NCI-H2196 treated with DMSO at 0.1 percent for 48 hours (cell line): Measurements from ENCODE around the gene TJAP1.
"Not testable (repeated sequence)": the region's sequence is repeated elsewhere in the genome, so short reads cannot be mapped to it uniquely, and the experiment has no call there.

ENCODE experiments used
- DNase-seq: peaks from one replicate; lab custom pipeline; 2025; ENCODE audit not compliant: unreplicated experiment; lab: John Stamatoyannopoulos, UW

Gene TJAP1

DNA sequence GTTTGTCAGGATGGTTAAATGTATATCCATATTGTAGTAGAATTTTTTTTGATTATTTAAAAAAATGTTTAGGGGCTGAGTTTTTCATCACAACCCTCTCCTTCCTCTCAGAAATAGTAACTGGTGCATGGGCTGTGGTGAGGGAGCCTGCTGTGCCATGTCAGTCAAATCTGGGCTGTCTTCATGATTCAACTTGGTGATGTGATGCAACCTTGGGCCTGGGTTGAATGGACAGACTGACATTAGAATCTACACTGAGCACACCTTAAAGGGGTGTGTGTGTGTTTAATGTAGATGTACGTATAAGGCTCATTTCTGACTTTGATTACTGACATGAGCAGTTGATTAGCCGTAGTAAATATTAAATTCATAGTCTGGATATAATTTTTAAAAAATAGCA, 3.7 kb downstream of the TJAP1 start:
- DNase-seq, result no peak

DNA sequence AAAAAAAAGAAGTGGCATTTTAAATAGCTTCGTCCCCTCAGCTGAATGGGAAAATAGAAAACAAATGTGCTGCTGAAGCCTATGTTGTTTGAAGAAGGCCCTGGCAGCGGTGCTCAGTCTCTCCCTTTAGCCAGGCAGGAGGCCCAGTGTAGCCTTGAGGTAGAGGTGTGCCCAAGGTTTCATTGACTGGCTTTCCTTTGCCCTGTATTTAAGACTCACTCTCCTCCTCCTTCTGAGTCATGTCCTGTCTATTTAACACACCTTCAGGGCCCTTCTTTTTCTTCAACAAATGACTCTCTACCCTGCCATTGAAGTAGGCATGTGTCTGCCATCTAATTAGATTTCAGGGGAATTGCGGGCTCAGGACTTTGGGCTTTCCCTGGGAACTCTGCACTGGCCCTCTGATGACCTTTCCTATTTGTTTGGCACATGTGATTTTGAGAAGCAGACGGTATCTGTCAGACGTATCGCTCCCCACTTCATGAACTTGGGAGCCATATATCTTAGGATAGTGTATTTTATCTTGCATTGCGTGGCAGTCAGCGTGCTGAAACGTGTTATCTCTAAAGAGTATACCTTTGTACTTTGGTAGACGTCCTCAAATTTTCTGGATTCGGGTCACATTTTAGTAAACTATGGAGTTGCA, 4.3 kb downstream of the TJAP1 start:
- DNase-seq, result no peak

DNA sequence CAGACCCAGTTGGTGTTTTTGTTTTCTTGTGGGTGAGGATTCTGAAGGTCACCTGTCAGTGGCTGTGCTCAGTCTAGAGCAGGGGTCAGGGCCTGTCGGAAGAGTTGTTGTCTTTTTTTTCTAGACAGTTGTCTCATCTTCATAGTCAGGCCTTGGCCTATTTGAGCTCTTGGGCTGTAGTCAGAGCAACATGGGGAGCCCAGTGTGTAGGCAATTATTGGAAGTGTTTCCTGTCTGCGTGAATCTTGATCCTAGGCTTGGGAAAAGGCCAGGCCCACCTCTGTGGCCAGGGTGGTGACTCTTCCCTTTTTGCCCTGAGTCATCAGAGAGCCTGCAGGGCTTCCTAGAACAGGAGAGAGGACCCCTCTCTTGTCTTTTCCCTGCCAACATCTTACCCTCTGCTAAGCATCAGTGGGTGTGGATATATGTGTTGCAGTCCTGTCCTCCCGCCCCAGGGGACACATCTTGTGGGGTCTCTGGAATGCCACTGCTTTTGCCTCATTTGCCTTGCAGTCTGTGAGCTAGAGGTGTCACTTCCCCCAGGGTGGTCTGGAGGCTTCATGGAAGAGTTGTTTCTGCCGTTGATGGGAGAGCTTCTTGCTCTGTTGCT, 11.4 kb downstream of the TJAP1 start:
- no peak for DNase-seq

DNA sequence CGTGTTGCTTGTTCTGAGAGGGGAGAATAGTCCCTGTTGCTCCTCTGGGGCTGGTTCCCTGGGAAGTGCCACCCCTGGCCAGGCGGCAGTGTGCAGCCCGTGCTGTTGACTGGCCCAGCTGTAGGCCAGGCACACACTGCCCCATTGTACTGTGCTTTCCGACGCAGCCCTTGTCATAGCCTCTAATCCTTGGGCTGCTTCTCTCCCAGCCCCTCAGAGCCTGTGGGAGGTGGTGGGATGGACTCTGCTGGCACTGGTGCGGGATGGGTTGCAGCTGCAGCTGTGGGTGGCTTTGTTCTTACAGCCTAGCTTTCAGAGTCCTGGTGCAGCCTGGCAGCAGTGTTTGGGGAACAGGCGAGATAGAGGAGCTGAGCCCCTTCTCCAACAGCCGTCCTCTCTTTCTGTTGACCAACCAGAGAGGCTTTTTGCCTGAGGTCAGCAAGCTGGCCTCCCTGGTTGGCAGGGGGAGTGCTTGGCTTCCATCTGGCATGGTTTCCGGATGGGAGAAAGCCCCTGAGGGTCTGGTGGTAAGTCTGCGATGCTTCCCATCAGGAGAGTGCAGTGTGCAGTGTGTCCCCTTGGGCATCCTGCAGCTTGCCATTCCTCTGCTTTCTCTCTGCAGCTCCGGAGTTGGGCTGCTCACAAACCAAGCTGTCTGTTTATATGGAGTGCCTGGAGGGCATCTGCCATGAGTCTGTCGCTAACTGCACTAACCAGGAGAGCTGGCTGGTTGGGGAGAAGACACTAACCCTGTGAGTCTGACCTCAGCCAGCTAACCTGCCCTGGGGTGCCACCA, 12.1 kb downstream of the TJAP1 start:
- no peak for DNase-seq

DNA sequence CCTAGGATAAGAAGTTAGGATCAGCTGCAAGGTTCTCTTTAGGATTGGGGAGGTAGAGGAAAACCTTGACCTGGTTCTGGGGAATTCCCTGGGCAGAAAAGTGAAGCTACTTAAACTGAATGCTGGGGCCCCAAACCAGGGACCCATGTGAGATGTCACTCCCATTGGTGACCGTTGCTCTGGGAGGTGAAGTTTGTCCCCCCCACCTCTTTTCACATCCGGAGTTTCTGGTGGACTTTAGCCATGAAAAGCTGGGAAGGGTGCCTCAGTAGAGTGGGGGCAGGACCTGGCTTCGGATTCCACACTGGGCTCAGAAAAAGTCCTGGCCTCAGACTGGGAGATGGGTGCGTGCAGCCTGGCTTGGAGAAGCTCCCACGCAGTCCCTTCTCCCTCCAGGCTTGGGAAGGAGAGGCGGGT, 13.2 kb downstream of the TJAP1 start:
- no peak for DNase-seq

DNA sequence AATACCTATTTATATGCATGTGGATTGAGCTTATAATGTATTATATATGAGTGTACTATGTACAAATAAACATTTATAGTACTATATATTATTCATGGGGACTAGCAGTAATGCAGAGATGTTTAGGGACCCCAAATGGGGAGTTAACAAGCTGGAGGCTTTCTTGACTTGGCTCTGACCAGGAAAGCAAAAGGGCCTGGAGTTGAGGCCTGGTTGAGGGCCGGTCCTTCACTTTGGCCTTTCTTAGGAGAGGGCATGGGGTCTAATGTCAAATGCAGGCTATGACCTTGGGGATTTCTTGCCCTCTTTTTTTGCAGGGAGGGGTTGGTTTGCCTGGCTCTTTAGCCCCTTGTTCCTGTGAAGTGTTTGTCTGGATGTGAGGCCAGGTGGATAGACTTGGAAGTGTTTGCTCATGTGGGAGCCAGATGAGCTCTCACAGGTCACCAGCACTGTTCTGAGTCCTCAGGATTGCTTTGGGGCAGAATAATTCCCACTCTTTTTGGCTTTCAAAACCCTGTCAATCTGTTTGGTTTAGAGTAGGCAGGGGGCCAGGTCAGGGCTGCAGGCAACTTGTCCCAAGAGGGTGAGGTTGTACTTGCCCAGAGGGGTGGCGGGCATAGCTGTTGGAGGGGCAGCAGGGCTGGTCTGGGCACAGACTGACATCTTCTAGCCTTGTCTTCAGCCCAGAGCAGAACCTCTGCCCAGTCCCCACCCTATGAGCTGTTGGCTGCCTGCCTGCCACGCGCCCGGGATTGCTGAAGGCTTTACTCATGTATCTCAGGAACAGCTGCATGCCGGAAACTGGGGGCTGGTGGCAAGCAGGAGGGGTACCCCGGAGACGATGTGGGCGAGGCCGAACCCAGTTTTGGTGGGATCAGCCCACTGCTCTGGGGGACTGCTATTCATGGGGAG, 14.6 kb downstream of the TJAP1 start:
- peak; percentile 34 for DNase-seq

DNA sequence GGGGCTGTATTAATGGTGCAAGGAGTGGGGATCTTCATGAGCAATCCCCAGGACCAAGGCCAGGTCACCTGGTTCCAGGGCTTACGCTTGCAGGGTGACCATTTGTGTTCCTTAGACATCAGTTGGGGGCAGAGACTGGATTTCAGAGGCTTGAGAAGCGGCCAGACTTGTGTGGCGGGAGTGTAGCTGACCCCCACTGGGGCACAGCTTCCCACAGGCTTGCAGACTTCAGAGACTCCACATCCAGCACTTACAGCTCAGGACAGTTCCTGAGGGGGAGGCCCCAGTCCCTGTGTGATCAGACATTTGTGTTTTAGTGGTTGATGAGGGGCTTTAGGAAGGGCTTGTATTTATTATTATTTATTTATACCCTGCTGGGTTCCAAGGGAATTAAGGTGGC, 15.3 kb downstream of the TJAP1 start:
- no peak for DNase-seq

DNA sequence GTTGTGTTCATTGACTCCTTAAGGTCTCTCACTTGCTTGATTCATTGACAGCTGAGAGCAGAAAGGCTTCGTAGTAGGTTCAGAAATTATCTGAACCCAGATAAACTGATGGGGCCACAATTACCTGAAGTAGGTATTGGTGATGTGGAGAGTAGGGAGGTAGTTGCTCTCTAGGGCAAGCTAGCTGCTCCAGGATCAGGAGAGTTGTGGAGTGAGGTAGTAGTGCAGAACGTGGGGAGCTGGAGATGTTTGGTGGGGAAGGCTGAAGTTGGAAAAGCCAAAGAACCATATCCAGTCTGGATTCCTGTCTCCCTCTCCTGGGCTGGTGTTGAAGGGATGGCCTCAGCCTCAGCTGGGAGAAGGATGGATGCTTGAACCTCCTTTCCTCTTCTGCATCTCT, 15.9 kb downstream of the TJAP1 start:
- DNase-seq, result no peak

DNA sequence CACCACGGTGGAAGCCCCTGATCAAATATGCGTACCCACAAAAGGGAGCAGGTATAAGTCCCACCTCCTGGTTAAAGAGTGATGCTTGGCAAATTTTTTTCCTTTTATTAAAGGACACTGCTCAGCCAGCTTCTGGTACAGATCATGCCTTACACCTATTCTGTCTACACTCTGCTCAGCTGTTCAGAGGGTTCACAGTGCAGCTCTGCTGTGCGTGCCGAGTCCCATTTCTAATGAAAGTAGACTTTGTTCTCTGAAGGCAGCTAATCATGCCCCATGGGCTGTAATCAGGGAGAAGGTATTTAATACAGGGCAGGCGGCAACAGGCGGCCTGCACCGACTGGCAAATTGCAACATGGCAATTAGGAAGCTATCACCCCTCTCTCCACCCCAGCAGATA, 16.5 kb downstream of the TJAP1 start:
- DNase-seq, result no peak

DNA sequence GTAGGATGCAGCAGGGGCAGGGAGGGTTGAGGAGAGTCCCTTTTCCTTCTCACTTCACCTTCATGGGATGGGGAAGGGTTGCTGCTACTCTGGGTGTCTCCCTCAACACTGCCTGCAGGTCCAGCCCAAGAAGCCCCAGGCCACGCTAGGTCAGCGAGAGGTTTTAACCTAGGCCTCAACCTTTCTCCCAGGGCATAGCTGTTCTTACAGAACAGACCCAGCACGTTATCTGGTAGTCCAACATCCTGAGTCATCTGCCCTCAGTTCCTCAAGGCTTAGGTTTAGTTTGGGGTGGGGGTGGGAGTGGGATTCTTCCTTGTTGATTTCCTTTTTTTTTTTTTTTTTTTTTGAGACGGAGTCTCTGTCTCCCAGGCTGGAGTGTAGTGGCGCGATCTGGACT, 17.0 kb downstream of the TJAP1 start:
- DNase-seq, result no peak

DNA sequence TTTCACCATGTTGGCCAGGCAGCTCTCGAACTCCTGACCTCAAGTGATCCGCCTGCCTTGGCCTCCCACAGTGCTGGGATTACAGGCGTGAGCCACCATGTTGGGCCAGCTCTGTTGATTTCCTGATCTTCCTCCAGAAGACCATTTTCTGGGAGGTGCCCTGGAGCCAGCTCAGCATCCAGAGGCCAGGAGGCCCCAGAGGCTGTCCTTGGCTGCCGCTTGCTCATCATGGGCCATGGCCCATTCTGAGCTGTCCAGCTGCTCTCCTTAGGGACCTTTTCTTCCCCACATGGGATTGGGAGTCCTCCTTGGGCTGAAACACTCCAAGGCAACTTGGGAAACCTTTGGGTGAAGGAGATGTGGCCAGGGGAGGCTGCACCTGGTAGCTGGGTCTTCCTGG, 17.4 kb downstream of the TJAP1 start:
- DNase-seq, result no peak

DNA sequence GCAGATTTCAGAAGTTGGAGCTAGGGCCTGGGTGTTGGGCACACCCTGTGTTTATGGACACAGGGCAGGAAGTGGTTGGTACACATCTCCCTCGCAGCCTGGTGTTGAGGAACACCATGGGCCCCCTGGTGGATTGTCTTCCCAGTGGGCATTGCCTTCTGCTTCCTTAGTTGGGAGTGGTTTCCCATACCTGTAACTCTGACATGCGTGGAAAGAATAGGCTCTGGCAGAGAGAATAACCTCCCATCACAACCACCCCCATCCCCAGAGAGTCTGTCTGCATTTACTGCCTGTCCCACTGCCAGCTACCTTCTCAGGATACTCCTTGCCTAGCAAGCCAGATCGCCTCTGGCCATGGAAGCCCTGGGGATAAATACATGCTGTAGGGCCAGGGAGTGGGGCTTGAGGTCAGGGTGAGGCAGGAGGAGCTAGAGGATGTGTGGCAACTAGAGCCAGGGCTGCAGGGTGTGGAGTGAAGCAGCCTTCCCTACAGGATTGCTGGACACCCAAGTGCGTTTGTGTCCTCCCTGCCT, 18.1 kb downstream of the TJAP1 start:
- no peak for DNase-seq

DNA sequence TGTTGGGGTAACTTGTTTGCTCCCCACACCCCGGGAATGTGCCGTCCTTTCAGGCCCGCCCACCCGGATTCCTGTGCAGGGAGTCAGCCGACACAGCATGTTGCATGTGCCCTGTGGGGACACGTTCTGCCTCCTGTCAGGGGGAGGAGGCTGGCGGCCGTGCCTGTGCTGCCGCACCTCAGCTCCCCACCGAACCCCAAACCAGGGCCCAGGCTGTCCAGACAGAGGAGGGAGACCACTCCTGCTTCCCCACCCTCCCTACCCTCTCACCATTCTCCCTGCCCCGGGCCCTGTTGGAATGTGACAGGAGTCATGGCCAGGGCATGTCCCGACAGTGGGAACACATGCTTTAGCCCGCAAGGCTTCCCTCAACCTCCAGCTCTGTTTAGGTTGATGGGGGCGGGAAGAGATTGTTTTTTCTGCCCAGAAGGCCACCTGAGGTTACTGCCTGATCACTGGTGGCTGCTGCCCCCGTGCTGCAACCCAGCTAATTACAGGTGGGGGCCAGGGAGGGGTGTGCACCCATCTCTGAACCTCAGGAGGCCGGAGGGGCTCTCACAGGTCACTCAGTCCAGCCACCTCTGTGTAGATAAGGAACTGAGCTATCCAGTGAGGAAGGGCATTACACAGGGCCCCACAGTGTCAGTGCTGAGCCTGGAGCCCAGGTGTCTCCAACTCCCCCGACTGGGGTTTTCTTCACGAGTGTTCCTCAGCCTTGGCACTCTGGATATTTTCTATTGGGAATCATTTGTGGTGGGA, 19.2 kb downstream of the TJAP1 start:
- DNase-seq, result no peak

DNA sequence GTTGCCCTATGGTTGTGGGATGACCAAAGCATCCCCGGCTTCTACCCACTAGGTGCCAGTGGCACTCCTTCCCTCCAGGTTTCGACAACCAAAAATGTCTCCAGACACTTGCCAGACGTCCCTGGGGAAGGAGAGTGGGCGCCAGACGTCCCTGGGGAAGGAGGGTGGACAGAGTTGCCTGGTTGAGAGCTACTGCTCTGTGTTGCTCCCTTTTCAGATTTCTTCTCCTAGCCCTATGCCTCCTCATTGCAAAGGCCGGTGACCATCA, 19.7 kb downstream of the TJAP1 start:
- no peak for DNase-seq

DNA sequence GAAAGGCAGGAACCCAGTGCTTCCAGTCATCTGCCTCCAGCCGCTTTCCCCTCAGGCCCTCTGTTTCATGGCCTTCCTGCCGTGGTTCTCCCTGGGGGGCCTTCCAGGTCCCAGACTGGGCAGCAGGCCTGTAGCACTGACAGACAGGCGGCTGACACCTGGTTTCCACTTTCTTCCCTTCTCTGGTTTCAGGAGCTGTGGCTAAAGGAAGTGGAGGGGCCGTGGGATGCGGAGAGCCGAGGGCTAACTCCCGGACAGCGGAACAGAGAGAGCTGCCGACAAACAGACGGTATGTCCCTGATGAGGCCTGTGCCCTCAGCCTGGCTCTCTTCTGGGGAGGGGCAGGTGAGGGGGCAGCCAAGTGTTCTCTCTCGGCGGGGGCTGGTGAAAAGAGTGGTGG, 20.3 kb downstream of the TJAP1 start:
- DNase-seq, result no peak

DNA sequence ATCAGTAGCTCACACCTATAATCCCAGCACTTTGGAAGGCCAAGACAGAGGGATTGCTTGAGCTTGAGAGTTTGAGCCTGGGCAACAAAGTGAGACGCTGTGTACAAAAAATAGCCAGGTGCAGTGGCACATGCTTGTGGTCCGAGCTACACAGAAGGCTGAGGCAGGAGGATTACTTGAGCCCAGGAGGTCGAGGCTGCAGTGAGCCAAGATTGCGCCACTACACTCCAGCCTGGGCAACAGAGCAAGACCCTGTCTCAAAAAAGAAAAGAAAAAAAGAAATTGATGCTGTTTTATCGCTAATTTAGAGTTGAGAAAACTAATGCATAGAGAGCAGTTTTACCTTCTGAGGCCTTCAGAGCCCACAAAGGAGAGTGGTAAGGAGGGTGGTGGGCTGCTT, 20.9 kb downstream of the TJAP1 start:
- not testable (repeated sequence) for DNase-seq

DNA sequence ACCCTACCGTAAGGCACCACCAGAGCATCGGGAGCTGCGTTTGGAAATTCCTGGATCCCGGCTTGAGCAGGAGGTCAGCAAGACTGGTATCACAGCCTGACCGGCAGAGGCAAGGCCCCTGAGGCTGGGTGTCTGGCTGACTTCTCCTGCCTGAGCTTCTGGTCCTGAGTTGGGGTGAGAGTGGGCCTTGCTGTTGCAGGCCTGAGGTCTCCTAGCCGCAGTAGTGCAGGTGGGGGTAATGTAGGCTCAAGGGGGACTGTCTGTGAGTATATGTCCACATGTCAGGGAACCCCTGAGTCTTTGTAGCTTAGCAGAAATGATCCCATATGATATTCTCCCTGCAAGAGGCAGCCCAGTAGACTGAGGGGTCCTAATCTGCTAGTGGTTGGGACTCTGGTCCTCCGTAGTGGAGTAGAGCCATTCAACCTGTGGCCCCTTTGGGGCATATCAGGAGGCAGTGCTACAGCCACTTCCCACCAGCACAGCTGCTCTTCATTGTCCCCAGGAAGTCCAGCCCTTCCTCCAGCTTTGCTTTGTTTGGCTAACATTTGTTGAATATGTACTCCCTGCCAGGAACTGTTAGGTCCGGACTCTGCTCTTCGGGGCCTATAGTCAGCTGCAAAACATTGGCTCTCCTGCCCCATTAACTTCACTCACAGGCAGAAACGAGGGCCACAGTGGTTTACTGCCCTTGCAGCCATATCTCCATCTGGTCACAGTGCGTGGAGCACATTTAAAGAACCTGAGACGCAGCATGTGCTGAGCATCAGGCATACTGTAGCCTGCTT, 21.9 kb downstream of the TJAP1 start:
- DNase-seq, result no peak

DNA sequence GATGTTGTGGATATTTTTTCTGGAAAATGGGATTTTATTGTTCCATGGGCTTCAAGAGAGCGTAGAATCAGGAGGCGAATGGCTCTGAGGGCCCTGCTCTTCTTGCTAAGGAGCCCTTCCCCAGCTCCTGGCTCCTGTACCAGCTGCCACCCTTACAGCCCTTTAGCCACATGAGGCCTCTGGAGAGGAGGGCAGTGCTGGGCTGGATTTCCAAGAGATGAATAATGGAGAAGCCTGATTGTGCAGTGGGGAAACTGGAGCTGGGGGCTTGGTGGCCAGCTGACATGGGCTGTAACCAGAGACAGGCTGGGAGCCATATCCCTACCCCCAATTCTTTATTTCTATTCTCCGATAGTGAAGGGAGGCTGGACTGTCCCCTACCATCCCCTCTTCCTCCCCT, 23.6 kb downstream of the TJAP1 start:
- DNase-seq, result no peak

DNA sequence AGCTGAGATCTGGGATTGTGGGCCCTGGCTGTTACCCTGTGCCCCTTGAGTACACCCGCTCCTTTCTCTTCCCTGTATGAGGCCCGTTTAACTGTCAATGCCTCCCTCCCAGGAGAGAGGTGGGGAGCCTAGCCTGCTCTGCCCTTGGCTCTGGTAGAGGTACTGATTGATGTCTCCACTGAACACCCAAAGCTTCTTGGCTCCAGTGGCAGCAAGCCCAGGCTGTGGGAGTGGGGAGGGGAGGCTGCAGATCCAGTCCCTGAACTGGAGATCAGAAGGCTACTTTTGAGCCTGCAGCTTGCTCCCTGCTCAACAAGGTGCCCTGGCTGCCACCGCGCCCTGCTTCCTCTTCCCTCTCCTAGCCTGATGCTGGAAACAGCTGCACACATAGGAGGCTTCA, 25.3 kb downstream of the TJAP1 start:
- DNase-seq, result no peak

DNA sequence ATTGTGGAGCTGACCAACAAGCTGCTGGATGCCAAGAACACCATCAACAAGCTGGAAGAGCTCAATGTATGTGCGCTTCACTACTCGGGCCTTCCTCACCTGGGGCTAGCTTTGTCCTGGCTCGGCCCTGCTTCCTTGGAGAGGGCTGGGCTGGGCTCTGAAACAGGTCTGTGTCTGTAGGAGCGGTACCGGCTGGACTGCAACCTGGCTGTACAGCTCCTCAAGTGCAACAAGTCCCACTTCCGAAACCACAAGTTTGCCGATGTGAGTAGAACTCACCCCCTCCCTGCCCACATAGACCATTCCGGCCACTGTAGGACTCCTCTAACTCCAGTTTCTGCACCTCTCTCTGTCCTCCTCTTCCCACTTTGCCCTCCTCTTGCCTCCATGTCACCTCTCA, 26.1 kb downstream of the TJAP1 start:
- DNase-seq, result no peak
